ENCODE data around the gene FAM50A.

DNA sequence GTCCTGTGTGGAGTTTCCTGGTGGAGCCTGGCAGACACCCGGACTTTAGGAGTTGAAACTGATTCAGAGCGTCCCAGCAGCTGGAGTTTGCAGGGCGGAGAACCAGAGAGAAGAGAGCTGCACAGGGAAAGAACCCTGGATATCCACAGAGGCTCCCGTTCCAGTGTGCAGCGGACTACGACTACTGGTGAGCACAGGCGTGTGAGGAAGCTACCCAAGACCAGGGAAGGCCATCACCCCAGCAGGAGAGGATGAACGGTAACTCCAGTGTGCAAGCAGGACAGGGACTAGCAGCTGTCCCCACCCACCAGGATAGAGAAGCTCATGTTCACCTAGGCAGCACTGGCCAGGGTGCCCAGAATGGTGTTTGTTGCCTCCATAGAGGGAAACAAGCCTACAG, 32.9 kb downstream of the FAM50A start:
- TF ChIP-seq, protein P1, sequence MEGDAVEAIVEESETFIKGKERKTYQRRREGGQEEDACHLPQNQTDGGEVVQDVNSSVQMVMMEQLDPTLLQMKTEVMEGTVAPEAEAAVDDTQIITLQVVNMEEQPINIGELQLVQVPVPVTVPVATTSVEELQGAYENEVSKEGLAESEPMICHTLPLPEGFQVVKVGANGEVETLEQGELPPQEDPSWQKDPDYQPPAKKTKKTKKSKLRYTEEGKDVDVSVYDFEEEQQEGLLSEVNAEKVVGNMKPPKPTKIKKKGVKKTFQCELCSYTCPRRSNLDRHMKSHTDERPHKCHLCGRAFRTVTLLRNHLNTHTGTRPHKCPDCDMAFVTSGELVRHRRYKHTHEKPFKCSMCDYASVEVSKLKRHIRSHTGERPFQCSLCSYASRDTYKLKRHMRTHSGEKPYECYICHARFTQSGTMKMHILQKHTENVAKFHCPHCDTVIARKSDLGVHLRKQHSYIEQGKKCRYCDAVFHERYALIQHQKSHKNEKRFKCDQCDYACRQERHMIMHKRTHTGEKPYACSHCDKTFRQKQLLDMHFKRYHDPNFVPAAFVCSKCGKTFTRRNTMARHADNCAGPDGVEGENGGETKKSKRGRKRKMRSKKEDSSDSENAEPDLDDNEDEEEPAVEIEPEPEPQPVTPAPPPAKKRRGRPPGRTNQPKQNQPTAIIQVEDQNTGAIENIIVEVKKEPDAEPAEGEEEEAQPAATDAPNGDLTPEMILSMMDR (conservative IDR thresholded peaks at IDR 0.05; ENCODE audit: low read length), result no peak
- TF ChIP-seq EZH2phosphoT487 (IDR thresholded peaks at IDR 0.05; ENCODE audit: borderline replicate concordance, low read depth, low read length), result no peak
